ENCODE data around the gene DOCK8.

The DOCK8 gene

DNA sequence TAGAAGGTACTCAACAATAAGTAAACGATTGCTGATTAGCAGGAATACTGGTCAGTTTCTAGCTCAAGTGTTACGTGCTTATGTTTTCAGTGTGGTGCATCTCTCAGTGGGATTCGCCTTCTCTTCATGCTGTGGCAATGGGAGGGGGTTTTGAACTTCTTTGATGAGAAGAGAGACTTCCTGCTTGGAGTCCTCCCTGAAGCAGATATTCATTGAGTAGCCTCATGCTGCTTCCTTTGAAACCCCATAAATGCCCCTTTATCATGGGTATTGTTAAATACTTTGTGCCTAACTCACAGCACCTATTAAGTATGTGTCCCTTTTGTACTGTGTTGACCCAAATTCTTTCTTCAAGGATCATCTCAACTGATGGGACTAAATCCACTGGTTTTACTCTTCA is 116.5 kb downstream of the DOCK8 start:
- H3K27me3 ChIP-seq: no peaks in the 10 kb centered on the region

GRCh38 chr9:335373-335772 is 120.7 kb downstream of the DOCK8 start:
- H3K27me3 ChIP-seq: no peaks in the 10 kb centered on the region
- H3K36me3 ChIP-seq: no peaks in the 10 kb centered on the region
- no peaks in the 10 kb centered on the region for H3K9me3 ChIP-seq
- TF ChIP-seq, protein P1, sequence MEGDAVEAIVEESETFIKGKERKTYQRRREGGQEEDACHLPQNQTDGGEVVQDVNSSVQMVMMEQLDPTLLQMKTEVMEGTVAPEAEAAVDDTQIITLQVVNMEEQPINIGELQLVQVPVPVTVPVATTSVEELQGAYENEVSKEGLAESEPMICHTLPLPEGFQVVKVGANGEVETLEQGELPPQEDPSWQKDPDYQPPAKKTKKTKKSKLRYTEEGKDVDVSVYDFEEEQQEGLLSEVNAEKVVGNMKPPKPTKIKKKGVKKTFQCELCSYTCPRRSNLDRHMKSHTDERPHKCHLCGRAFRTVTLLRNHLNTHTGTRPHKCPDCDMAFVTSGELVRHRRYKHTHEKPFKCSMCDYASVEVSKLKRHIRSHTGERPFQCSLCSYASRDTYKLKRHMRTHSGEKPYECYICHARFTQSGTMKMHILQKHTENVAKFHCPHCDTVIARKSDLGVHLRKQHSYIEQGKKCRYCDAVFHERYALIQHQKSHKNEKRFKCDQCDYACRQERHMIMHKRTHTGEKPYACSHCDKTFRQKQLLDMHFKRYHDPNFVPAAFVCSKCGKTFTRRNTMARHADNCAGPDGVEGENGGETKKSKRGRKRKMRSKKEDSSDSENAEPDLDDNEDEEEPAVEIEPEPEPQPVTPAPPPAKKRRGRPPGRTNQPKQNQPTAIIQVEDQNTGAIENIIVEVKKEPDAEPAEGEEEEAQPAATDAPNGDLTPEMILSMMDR (IDR thresholded peaks at IDR 0.05; ENCODE audit: low read depth, low read length): no peak
- no peaks in the 10 kb centered on the region for H3K4me1 ChIP-seq
- no peak overlapping the region for H3K4me3 ChIP-seq (ENCODE audit: low read depth, low read length)
- no peak for DNase-seq

More for the DNA sequence above, 116.5 kb downstream of the DOCK8 start:
- H3K4me3 ChIP-seq (ENCODE audit: low read depth, low read length): no peak overlapping the region
- TF ChIP-seq, protein P1 (IDR thresholded peaks at IDR 0.05; ENCODE audit: low read depth, low read length): no peak
- no peak for DNase-seq
- H3K9me3 ChIP-seq: no peaks in the 10 kb centered on the region
- no peaks in the 10 kb centered on the region for H3K4me1 ChIP-seq
- no peaks in the 10 kb centered on the region for H3K36me3 ChIP-seq

DNA sequence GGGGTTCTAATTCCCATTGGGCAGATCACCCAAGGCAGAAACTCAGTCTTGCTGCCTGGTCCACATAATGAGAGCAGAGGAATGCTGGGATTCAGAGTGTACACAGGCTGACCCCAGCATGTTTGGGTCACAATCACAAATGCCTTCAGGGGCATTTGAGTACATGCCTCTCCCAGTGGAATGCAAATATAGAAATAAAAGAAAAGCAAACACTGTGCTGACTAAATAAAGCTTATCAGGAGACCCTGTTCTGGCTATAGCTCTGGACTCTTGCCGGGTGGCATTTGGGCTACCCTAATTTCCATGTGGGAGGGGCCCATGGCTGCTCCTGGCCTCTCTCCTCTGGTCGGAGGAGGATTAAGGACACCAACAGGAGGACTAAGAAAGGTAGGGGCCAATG is 121.4 kb downstream of the DOCK8 start:
- Histone ChIP-seq H3K36me3 (no peaks in the 10 kb centered on the region), H3K9me3 (no peaks in the 10 kb centered on the region), H3K27me3 (no peaks in the 10 kb centered on the region), H3K4me1 (no peaks in the 10 kb centered on the region), H3K4me3 (ENCODE audit: low read depth, low read length) (no peak overlapping the region)
- TF ChIP-seq, protein P1 (IDR thresholded peaks at IDR 0.05; ENCODE audit: low read depth, low read length): no peak
- no peak for DNase-seq

DNA sequence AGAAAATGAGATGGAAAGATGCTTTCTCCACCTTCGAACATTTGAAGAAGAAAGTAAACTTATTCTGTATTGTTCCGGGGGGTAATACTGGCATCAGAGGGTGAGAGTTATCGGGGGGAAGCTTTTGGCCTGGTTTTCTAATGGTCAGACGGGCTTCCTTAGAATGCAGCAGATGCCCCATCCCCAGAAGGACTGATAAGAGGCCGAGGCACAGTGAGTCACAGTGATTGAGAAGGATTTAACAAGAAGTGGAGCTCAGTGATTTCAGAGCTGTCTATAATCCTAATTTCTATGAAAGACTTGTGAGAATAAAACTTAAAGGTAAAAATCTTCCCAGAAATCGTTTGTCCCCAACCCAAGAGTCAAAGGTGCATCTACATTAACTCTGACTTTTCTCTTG is 123.9 kb downstream of the DOCK8 start:
- TF ChIP-seq, protein P1 (IDR thresholded peaks at IDR 0.05; ENCODE audit: low read depth, low read length): no peak
- Histone ChIP-seq H3K36me3 (no peaks in the 10 kb centered on the region), H3K9me3 (no peaks in the 10 kb centered on the region), H3K4me3 (ENCODE audit: low read depth, low read length) (no peak overlapping the region), H3K27me3 (peaks cover 3% of the 10 kb centered on the region; the same call in 1 of the 2 replicates), H3K4me1 (no peaks in the 10 kb centered on the region)
- DNase-seq: no peak

DNA sequence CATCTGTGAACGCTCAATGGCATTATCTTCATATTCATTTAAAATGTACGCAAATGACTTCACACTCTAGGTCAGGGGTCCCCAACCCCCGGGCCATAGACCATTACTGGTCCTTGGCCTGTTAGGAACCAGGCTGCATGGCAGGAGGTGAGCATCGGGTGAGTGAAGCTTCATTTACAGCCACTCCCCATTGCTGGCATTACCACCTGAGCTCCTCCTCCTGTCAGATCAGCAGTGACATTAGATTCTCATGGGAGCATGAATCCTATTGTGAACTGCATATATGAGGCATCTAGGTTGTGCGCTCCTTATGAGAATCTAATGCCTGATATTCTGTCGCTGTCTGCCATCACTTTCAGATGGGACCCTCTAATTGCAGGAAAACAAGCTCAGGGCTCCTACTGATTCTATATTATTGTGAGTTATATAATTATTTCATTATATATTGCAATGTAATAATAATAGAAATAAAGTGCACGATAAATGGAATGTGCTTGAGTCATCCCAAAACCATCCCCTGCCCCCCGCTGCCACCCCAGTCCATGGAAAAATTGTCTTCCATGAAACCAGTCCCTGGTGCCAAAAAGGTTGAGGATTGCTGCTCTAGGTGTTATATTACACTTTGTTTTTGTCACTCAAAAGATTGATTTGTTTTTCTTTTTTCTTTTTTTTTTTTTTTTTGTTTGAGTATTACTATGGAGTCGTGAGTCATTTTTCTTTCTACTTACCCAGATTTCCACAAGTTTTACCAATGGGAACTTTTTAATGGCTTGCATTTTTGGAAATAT is 127.2 kb downstream of the DOCK8 start:
- peaks cover 16% of the 10 kb centered on the region for H3K27me3 ChIP-seq
- no peak for DNase-seq
- H3K36me3 ChIP-seq: no peaks in the 10 kb centered on the region
- TF ChIP-seq, protein P1 (IDR thresholded peaks at IDR 0.05; ENCODE audit: low read depth, low read length): no peak
- no peak overlapping the region for H3K4me3 ChIP-seq (ENCODE audit: low read depth, low read length)
- H3K4me1 ChIP-seq: no peaks in the 10 kb centered on the region
- H3K9me3 ChIP-seq: no peaks in the 10 kb centered on the region

GRCh38 chr9:343773-344172 is 129.1 kb downstream of the DOCK8 start:
- peaks cover 31% of the 10 kb centered on the region for H3K27me3 ChIP-seq
- TF ChIP-seq, protein P1 (IDR thresholded peaks at IDR 0.05; ENCODE audit: low read depth, low read length): no peak
- no peaks in the 10 kb centered on the region for H3K36me3 ChIP-seq
- H3K4me1 ChIP-seq: no peaks in the 10 kb centered on the region
- H3K4me3 ChIP-seq (ENCODE audit: low read depth, low read length): no peak overlapping the region
- no peak for DNase-seq
- no peaks in the 10 kb centered on the region for H3K9me3 ChIP-seq

Measured in BE2C (cell line).